ENCODE measurements around the gene EDN3.

EDN3 gene

GRCh38 chr20:59300333-59301081 is at the start of gene EDN3:
Gene EDN3 (plus strand): TSS chr20:59300611. CDS start chr20:59300813, 202 bp downstream.
- no peak for DNase-seq

- DNase-seq: no peak
These were observed 47.1 kb upstream of the EDN3 start for GRCh38 chr20:59253325-59253724.

- no peak for DNase-seq
These were observed 46.6 kb upstream of the EDN3 start for GRCh38 chr20:59253779-59254319.

GRCh38 chr20:59255256-59255655 is 45.2 kb upstream of the EDN3 start:
- no peak for DNase-seq

GRCh38 chr20:59258221-59258621 is 42.2 kb upstream of the EDN3 start:
- DNase-seq: no peak

- DNase-seq: no peak
These were observed 40.5 kb upstream of the EDN3 start for GRCh38 chr20:59259946-59260345.

- no peak for DNase-seq
These were observed 35.1 kb upstream of the EDN3 start for GRCh38 chr20:59265298-59265697.

GRCh38 chr20:59268870-59269269 is 31.5 kb upstream of the EDN3 start:
- DNase-seq: no peak

- no peak for DNase-seq
These were observed 30.9 kb upstream of the EDN3 start for GRCh38 chr20:59269411-59270025.

GRCh38 chr20:59270380-59270779 is 30.0 kb upstream of the EDN3 start:
- no peak for DNase-seq

- DNase-seq: no peak
These were observed 26.6 kb upstream of the EDN3 start for GRCh38 chr20:59273739-59274357.

GRCh38 chr20:59276938-59277337 is 23.5 kb upstream of the EDN3 start:
- DNase-seq: no peak

- DNase-seq: no peak
These were observed 15.9 kb upstream of the EDN3 start for GRCh38 chr20:59284470-59284869.

GRCh38 chr20:59289994-59290393 is 10.4 kb upstream of the EDN3 start:
- no peak for DNase-seq

- DNase-seq: no peak
These were observed 8.5 kb upstream of the EDN3 start for GRCh38 chr20:59291740-59292383.

GRCh38 chr20:59295531-59295930 is 4.9 kb upstream of the EDN3 start:
- DNase-seq: no peak

GRCh38 chr20:59297686-59298085 is 2.7 kb upstream of the EDN3 start:
- DNase-seq: no peak

- no peak for DNase-seq
These were observed 472 bp upstream of the EDN3 start for GRCh38 chr20:59299945-59300332.

- no peak for DNase-seq
These were observed 1.1 kb downstream of the EDN3 start for GRCh38 chr20:59301343-59302007.

GRCh38 chr20:59305908-59306655 is 5.7 kb downstream of the EDN3 start:
- no peak for DNase-seq

GRCh38 chr20:59307270-59307669 is 6.9 kb downstream of the EDN3 start:
- DNase-seq: no peak
